ENCODE results near the gene KLHL2. TPM values are rescaled to one million over a fixed set of nuclear protein-coding genes. Genes with fewer than 3 reads are reported as not detected.

KLHL2 gene

Small RNAs within 50 kb of the gene (small RNA-seq; reads per million reads assigned to genes)
- gene RNU4-87P (ENCODE audit: insufficient read depth): not detected

Measured in mesendoderm (in vitro differentiated cells).